Activated CD4-positive, alpha-beta T cell treated with anti-CD3 and anti-CD28 coated beads for 48 hours (primary cell): ENCODE data around the gene PJA1.

ENCODE experiments used
- DNase-seq: peaks from one replicate; pipeline ENCODE4 v3.0.0-alpha.2; 2020

The PJA1 gene

GRCh38 chrX:69140837-69141236 is 24.4 kb downstream of the PJA1 start:
- DNase-seq: no peak

DNA sequence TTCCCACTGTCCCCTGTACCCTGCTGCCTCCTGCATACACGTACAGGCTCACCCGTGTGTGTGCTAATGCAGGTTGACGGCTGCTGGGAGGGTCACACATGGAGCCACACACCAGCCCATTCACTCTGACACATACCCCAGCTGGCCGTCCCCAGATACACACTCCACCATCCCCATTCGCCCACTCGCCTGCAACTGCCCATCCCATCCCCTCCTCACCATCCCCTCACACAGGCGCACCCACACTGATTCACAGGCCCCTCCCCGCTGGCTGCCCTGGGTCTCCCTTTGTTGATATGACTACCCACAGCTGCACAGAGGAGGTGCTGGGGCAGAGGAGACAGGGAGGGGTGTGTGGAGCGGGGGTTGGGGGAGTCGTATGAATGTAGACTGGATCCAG is 25.7 kb downstream of the PJA1 start:
- no peak for DNase-seq

GRCh38 chrX:69138512-69138911 is 26.7 kb downstream of the PJA1 start:
- no peak for DNase-seq

GRCh38 chrX:69138118-69138390 is 27.2 kb downstream of the PJA1 start:
- no peak for DNase-seq

GRCh38 chrX:69137371-69138117 is 27.7 kb downstream of the PJA1 start:
- DNase-seq: no peak

GRCh38 chrX:69136546-69137331 is 28.5 kb downstream of the PJA1 start:
- DNase-seq: no peak

DNA sequence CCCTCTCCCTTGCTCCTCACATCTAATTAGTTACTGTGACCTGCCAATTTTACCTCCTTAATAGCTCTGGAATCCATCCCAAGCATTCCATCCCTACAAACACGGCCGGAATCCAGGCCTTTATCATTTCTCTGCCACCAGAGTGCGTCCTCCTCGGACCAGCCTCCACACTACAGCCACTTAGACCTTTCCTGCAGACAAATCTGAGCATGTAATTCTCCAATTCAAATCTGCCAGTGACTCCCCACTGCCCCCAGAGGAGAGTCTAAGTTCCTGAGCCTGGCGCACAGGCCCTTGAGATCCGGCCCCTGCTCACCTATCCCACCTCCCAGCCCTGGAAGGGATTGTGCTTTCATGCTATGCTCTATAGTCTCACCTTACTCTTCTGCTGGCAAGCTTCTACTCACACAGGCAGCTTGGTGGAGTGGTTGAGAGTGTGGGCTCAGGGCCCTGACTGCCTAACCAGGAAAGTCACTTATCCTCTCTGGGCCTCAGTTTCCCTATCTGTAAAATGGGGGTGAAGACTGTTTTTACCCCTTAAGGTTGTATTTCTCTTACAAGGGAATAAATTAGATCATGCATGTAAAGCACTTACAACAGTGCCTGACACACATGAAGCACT is 31.2 kb downstream of the PJA1 start:
- no peak for DNase-seq

DNA sequence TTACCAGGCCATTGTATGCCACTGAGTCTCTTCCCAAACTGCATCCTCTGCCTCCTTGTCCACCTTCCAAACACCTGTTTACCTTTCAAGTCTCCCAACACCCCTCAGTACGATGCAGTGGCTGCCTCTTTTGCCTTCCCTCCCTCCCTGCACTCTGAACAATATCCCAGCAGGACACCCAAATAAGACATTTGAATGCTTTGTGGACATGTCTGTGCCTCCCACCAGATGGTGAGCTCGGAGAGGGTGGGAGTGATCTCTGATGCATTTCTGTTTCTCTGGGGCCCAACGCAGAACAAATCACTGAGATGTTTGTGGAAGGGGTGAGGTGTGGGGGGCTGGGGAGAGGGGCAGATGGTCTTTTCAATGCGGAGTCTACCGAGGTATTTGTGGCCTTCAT is 33.4 kb downstream of the PJA1 start:
- no peak for DNase-seq

- no peak for DNase-seq
Observed at GRCh38 chrX:69130439-69130838, 34.8 kb downstream of the PJA1 start.

- DNase-seq: no peak
Observed at GRCh38 chrX:69128588-69128987, 36.7 kb downstream of the PJA1 start.

- no peak for DNase-seq
Observed at GRCh38 chrX:69127466-69127865, 37.8 kb downstream of the PJA1 start.

DNA sequence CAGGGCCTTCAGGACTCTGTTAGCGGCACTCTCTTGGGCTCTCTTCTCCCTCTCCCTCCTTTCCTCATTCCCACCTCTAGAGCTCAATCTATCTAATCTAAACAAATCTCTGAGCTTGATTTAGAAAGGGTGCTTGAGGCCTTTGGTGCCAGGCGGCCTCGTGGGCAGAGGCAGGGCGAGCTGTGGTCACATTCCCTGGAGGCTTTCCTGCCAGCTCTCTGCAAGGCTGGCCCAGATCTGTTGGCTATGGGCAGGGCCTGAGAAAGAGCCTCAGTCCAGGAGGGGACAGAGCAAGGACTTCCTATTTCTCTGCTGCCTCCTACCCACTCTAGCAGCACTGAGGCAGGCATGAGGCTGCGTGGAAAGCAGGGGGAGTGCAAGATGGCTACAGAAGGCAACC is 38.6 kb downstream of the PJA1 start:
- DNase-seq: no peak

DNA sequence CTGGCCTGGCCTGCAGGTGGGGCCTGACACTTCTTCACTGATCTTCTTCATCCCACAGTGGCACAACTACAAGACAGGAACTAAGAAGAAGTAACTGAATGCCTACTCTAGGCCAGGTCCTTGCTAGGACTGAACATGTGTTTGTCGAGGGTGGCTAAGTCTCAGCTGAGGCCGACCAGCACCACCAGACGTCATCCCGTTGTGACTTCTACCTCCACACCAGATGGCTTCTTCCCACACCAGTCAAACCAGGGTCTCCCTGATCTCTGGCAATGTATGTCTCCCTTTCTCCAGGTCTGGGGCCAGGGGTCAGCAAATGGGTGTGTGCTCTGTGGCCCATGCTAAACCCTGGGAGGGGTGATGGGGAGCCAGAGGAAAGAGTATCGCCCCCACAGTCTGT is 40.2 kb downstream of the PJA1 start:
- no peak for DNase-seq

DNA sequence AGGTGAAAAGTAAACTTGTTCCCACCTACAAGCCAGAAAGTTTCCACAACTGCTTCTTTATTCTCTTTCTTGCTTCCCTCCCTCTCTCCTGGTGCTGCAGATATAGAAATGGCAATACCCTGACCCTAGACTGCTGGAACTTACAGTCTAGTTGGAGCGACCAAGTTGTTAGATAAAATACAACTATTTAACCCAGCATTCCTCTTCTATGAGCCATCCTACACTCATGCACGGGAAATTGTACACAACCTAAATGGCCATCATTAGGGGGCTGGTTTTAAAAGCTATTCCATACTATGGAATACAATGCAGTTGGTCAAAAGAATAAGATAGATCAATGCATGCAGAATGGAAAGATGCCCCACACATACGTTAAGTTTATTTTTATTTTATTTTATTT is 41.1 kb downstream of the PJA1 start:
- DNase-seq: no peak

GRCh38 chrX:69123481-69123880 is 41.8 kb downstream of the PJA1 start:
- no peak for DNase-seq

DNA sequence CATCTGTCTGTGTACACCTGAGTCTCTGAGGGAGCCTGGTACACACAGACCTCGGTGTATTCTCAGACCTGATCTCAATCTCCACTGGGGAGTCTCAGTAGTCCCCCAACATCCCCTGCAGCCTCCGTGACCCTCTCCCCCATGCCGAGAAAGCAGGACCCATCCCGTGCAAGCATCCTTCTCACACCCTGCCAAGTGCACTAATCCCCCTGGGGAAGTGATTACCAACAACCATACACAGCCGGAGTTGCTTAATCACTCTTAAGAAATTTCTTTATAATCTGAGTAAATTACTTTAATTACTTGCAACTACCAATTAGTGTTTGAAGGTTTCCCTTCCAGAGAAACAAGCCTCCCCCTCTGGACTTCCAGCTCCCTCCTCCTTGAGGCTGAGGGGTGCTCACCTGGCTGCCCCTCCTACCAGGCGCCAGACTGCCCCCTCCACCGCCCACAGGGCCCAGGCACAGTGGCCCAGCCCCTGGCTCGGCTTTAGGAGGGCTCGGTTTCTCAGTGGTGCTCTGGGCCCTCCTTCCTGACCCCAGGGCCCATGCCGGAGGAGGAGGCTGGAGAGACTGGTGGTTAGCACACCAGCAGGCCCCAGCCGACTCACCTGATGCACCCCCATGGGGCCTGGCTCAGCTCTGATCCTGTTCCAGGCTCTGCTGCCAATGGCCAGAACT is 43.8 kb downstream of the PJA1 start:
- DNase-seq: no peak

DNA sequence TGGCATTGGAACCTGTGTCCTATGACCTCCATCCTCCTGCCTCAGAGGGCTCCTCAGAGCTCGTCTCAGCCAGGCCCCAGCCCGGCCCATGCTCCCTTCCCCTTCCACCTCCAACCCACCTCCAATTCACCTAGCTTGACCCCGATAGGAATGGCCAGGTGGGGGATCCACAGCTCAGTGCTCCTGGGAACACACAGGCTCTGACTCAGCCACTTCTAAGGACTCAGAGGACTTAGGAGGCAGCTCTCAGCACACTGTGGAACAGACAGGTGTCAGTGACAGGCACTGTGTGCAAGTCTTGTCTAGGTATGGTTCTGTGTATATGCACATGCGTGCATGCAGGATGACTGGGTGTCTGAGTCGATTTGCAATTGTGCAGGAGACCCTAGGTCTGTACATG is 44.8 kb downstream of the PJA1 start:
- DNase-seq: no peak

DNA sequence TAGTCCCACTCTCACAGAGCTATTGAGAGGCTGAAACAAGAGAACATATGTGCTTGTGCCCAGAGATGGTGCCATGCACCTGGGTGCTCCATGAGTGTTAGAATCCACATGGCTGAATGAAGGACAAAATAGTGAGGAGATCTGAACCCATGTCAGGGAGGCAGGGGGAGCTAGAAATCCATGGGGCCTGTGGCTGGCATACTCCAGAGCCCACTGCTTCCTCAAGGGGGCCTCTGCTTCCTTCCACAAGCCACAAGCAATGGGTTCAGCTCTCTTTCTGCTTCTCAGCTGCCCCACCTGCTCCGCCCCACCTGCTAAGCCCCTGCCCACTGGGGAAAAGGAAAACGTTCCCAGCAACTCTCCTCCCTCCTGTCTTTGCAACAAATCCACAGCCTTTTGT is 46.1 kb downstream of the PJA1 start:
- no peak for DNase-seq

DNA sequence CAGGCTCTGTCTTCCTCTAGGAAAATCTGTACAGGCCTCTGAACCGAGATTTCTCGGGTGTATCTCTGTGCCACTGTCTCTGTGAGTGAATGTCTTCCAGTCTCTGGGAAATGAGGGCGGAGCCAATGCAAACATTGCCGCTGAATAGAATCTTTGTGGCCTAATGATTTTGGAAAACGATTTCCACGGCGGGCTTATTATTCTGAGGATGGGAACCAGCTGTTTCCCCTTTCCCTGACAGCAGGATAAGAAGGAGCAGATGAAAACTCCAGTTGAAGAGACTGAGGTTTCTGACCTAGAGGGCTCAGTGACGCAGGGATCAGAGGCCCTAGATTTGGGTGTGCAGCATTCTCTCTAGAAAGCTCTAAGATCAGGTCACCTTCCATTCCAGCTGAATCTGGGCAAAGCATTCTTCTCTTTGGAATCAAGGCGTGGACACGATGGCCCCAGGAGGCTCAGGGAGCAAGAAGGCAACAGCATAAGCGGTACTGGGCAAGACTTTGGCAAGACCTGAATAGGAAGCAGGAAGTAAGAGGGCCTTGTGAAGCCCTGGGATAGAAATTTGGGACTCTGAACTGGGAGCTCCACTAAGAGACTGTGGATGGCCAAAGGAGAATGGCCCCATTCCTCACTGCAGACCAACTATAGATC is 47.3 kb downstream of the PJA1 start:
- no peak for DNase-seq

GRCh38 chrX:69116077-69116476 is 49.2 kb downstream of the PJA1 start:
- DNase-seq: no peak

GRCh38 chrX:69113723-69114122 is 51.5 kb downstream of the PJA1 start:
- no peak for DNase-seq
